K562 (cell line): ENCODE results near the gene ERF. TPM values are rescaled to one million over a fixed set of nuclear protein-coding genes. Genes with fewer than 3 reads are reported as not detected.
A peak's percentile ranks its signal among the peaks of the same experiment; 100 is the strongest.

Experiments used
- ATAC-seq: fragments of 200-7000 bp; cut with Tn5 transposase; 3 replicates; pipeline ENCODE4 v1.9.1; 2020; ENCODE audit warnings: moderate library complexity
- BruUV-seq: library from RNA; stranded (reverse); fragments of 400-500 nt; replicated peaks from 2 replicates; lab custom pipeline; 2021; lab: Mats Ljungman, UMichigan
- CTCF ChIA-PET: fragments of 300-600 bp; formaldehyde crosslinking; extraction: SDS; loops from one replicate; lab custom pipeline; 2021; ENCODE audit warnings: low intra/inter-chr PET ratio; lab: Yijun Ruan, JAX
- POLR2A ChIA-PET: fragments of 300-600, 350-650 bp; sonication (Branson Sonifier 250); formaldehyde crosslinking; extraction: SDS; loops from one replicate; lab custom pipeline; 2021; ENCODE audit warnings: antibody characterized with exemption, inconsistent platforms; lab: Yijun Ruan, JAX
- DNase-seq, 4 experiments: peaks; one replicate each; pipeline versions ENCODE4 v3.0.0 to v3.0.0-alpha.2; 2011 to 2018; ENCODE audit warnings: low spot score in 3 of 4, mixed read lengths in 3 of 4; ENCODE audit errors: extremely low read depth in 1 of 4
- FAIRE-seq: peaks from 2 replicates; lab custom pipeline; 2011; peaks lifted over from hg19 to GRCh38; lab: Jason Lieb, UNC
- H2AFZ ChIP-seq: 2 replicates; pipeline ENCODE4 v1.6.0; 2011; ENCODE audit warnings: low read depth, low read length, control low read depth, inconsistent platforms
- H3K27ac ChIP-seq: fragments of 200-600 bp; 3 replicates; pipeline ENCODE4 v1.8.0; 2011; ENCODE audit warnings: low read depth, mild to moderate bottlenecking, control low read depth, inconsistent platforms, low read length, moderate library complexity, mixed read lengths; ENCODE audit errors: extremely low read depth
- H3K27me3 ChIP-seq, 2 experiments: fragments of 300-600 bp in 1 of 2; 2 replicates in 1 of 2; 3 replicates in 1 of 2; pipeline versions ENCODE4 v1.6.0 to v1.8.0; 2011; ENCODE audit warnings: inconsistent platforms in 2 of 2, low read length in 2 of 2, mild to moderate bottlenecking in 1 of 2, mixed read lengths in 1 of 2, moderate library complexity in 1 of 2; ENCODE audit not compliant: control insufficient read depth in 2 of 2, insufficient read depth in 2 of 2
- H3K36me3 ChIP-seq: fragments of 300-600 bp; 3 replicates; pipeline ENCODE4 v1.8.0; 2011; ENCODE audit warnings: mild to moderate bottlenecking, low read length, inconsistent platforms; ENCODE audit not compliant: control insufficient read depth, insufficient read depth
- H3K4me1 ChIP-seq, 2 experiments: fragments of 200-600 bp in 1 of 2; replicated peaks in 1 of 2; 2 replicates in 1 of 2; 3 replicates in 1 of 2; pipeline versions ENCODE4 v1.5.1 to v1.8.0; 2011; ENCODE audit warnings: inconsistent platforms in 2 of 2, low read length in 2 of 2, mild to moderate bottlenecking in 1 of 2, mixed read lengths in 1 of 2, moderate library complexity in 1 of 2; ENCODE audit not compliant: control insufficient read depth in 2 of 2, insufficient read depth in 2 of 2
- H3K4me2 ChIP-seq: 2 replicates; pipeline ENCODE4 v1.6.1; 2011; ENCODE audit warnings: low read length, control low read depth, inconsistent platforms, mixed read lengths; ENCODE audit not compliant: insufficient read depth
- H3K4me3 ChIP-seq: fragments of 200-600 bp; sonication (generic), shearing (Covaris generic); 2 replicates; pipeline ENCODE4 v1.5.1; 2016; ENCODE audit warnings: control low read depth, inconsistent platforms
- H3K79me2 ChIP-seq: fragments of 200-600 bp; 3 replicates; pipeline ENCODE4 v1.8.0; 2011; ENCODE audit warnings: low read length, inconsistent platforms; ENCODE audit not compliant: control insufficient read depth, insufficient read depth
- H3K9ac ChIP-seq, 2 experiments: 2 replicates each; pipeline versions ENCODE4 v1.6.0 to v1.6.1; 2011; ENCODE audit warnings: low read depth in 2 of 2, low read length in 2 of 2, control low read depth in 1 of 2, inconsistent platforms in 1 of 2, mild to moderate bottlenecking in 1 of 2, mixed read lengths in 1 of 2; ENCODE audit not compliant: insufficient read depth in 1 of 2
- H3K9me1 ChIP-seq: one replicate; pipeline ENCODE4 v1.6.0; 2011; ENCODE audit warnings: inconsistent platforms, mild to moderate bottlenecking, low read length, moderate library complexity; ENCODE audit not compliant: control insufficient read depth, insufficient read depth
- H3K9me3 ChIP-seq: replicated peaks from 2 replicates; pipeline ENCODE4 v1.5.1; 2011; ENCODE audit warnings: low read depth, low read length, inconsistent platforms; ENCODE audit not compliant: control insufficient read depth, insufficient read depth
- H4K20me1 ChIP-seq: replicated peaks from 2 replicates; pipeline ENCODE4 v1.6.1; 2011; ENCODE audit warnings: low read length, inconsistent platforms, mixed read lengths; ENCODE audit not compliant: control insufficient read depth, insufficient read depth
- CBX3 ChIP-seq, 2 experiments: IDR thresholded peaks; 1 replicate in 1 of 2; 2 replicates in 1 of 2; pipeline ENCODE4 v1.6.1; 2012; ENCODE audit warnings: inconsistent platforms in 2 of 2, low read length in 2 of 2, borderline replicate concordance in 1 of 2, control low read depth in 1 of 2
- EGR1 ChIP-seq: fragments of 450-650 bp; conservative IDR thresholded peaks from 2 replicates; pipeline ENCODE4 v1.6.1; 2017; ENCODE audit warnings: mild to moderate bottlenecking
- FOS ChIP-seq: IDR thresholded peaks from 3 replicates; pipeline ENCODE4 v1.6.1; 2011; ENCODE audit not compliant: insufficient read length; ENCODE audit errors: extremely low read depth
- GTF2E2 ChIP-seq: fragments of 200-800 bp; sonication (Bioruptor generic); IDR thresholded peaks from 2 replicates; pipeline ENCODE4 v1.6.1; 2016; ENCODE audit warnings: missing genetic modification characterization, missing compliant biosample characterization
- HLTF ChIP-seq: fragments of 450-650 bp; IDR thresholded peaks from 2 replicates; pipeline ENCODE4 v1.6.1; 2016
- KAT7 ChIP-seq: sonication (generic); formaldehyde crosslinking; IDR thresholded peaks from 2 replicates; pipeline ENCODE4 v1.8.0; 2022; ENCODE audit warnings: missing genetic modification reagents, mild to moderate bottlenecking, borderline replicate concordance
- MEF2A ChIP-seq: IDR thresholded peaks from 2 replicates; pipeline ENCODE4 v1.6.1; 2011; ENCODE audit warnings: low read depth, mild to moderate bottlenecking, low read length, moderate library complexity; ENCODE audit not compliant: control insufficient read depth
- MLLT1 ChIP-seq, 2 experiments: fragments of 450-650 bp; IDR thresholded peaks; 2 replicates each; pipeline ENCODE4 v1.6.1; 2016
- NELFE ChIP-seq: IDR thresholded peaks from 2 replicates; pipeline ENCODE4 v1.6.1; 2011; ENCODE audit warnings: mild to moderate bottlenecking; ENCODE audit not compliant: insufficient read depth, insufficient read length
- NONO ChIP-seq, 2 experiments: fragments of 200-400 bp in 1 of 2; fragments of 450-650 bp in 1 of 2; formaldehyde crosslinking in 1 of 2; IDR thresholded peaks; 2 replicates each; pipeline ENCODE4 v1.6.1; 2017; ENCODE audit warnings: low read depth in 2 of 2, mild to moderate bottlenecking in 2 of 2, moderate library complexity in 2 of 2, low read length in 1 of 2
- NR3C1 ChIP-seq: sonication (generic); formaldehyde crosslinking; IDR thresholded peaks from 2 replicates; pipeline ENCODE4 v1.8.1; 2022; ENCODE audit warnings: missing genetic modification reagents
- RFX5 ChIP-seq: IDR thresholded peaks from 2 replicates; pipeline ENCODE4 v1.6.1; 2011; ENCODE audit warnings: low read depth, mild to moderate bottlenecking, improper control_type of control experiment, low read length
- RHOXF2B ChIP-seq: fragments of 250-450 bp; sonication (Bioruptor Pico); conservative IDR thresholded peaks from 2 replicates; pipeline ENCODE4 v1.5.1; 2021
- SAFB ChIP-seq: fragments of 200-400 bp; formaldehyde crosslinking; IDR thresholded peaks from 2 replicates; pipeline ENCODE4 v1.6.1; 2017; ENCODE audit warnings: low read depth, low read length, borderline replicate concordance
- ZFX ChIP-seq: sonication (generic); formaldehyde crosslinking; IDR thresholded peaks from 2 replicates; pipeline ENCODE4 v1.8.0; 2022; ENCODE audit warnings: mild to moderate bottlenecking, missing genetic modification reagents, moderate library complexity
- ZNF134 ChIP-seq: fragments of 250-450 bp; sonication (Bioruptor Pico); conservative IDR thresholded peaks from 2 replicates; pipeline ENCODE4 v1.4.0; 2020
- ZNF253 ChIP-seq: fragments of 250-450 bp; sonication (Bioruptor Pico); conservative IDR thresholded peaks from 2 replicates; pipeline ENCODE4 v1.6.1; 2021; ENCODE audit warnings: mild to moderate bottlenecking
- ZNF263 ChIP-seq: sonication (generic); formaldehyde crosslinking; IDR thresholded peaks from 2 replicates; pipeline ENCODE4 v1.8.0; 2022; ENCODE audit warnings: mild to moderate bottlenecking, missing genetic modification reagents, borderline replicate concordance
- ZNF785 ChIP-seq: fragments of 250-450 bp; sonication (Bioruptor Pico); IDR thresholded peaks from 2 replicates; pipeline ENCODE4 v1.4.0; 2020; ENCODE audit warnings: mild to moderate bottlenecking
- WGBS: fragments of 100-300 bp; shearing (Covaris generic); methylation state at CpG from one replicate; pipeline ENCODE4 v1.1.6; 2016; ENCODE audit warnings: low coverage, mixed read lengths; ENCODE audit not compliant: insufficient coverage; ENCODE audit errors: missing lambda C conversion rate; 5-methylcytosine and 5-hydroxymethylcytosine counted together
- in situ Hi-C: fragments of 300-500 bp; cut with MboI; formaldehyde crosslinking; loops from 4 replicates; pipeline ENCODE4 v1.15.0; 2018; ENCODE audit warnings: inconsistent platforms, mixed read lengths
- intact Hi-C: fragments of 100-400 bp; cut with micrococcal nuclease; formaldehyde crosslinking; loops from 2 replicates; pipeline ENCODE4 v1.14.2; 2022
- polyA plus RNA-seq, 8 experiments: library from polyadenylated mRNA; depleted of rRNA in 4 of 8; stranded (reverse) in 5 of 8; unstranded in 3 of 8; fragments of >200 nt; fragmentation: Nextera tagmentation in 2 of 8; fragmentation: Illumina TruSeq in 1 of 8; extraction: Ambion mirVana in 2 of 8; extraction: Trizol in 1 of 8; gene quantifications; 2 replicates each; pipeline versions ENCODE4 v1.2.1 to v1.2.3, GENCODE V29; 2011 to 2014; ENCODE audit warnings: inconsistent platforms in 1 of 8, missing spikeins in 1 of 8
- total RNA-seq, 7 experiments: library from RNA; depleted of rRNA in 6 of 7; stranded (reverse); fragments of >200 nt in 6 of 7; fragmentation: Illumina TruSeq in 2 of 7; extraction: Trizol in 2 of 7; gene quantifications; 2 replicates each; pipeline versions ENCODE4 v1.2.1 to v1.2.3, GENCODE V29; 2011 to 2021; ENCODE audit warnings: low replicate concordance in 1 of 7
- TF ChIP-seq, protein P1 (sequence below): fragments of 250-450 bp; sonication (Bioruptor Pico); IDR thresholded peaks from 2 replicates; pipeline ENCODE4 v1.4.0; 2020; ENCODE audit warnings: mild to moderate bottlenecking, moderate library complexity

The ERF gene
- total and polyA plus RNA-seq, 9 of the 15 experiments (the other 6 are each of a cell fraction or from before 2014, with no cell fraction given) = 0.03 to 75.4 (median 27.0) TPM

GRCh38 chr19:42280815-42281145 lies 25.9 kb upstream of the ERF start:
- Histone ChIP-seq H3K36me3 (peaks cover 15% of the 10 kb centered on the region; the same call in 2 of the 3 replicates), H3K27me3 (no peaks in the 10 kb centered on the region; a peak in 1 of 5 replicates), H3K4me1 (peaks cover 43 to 70% of the 10 kb centered on the region in 2 experiments), H3K9me3 (no peaks in the 10 kb centered on the region), H3K4me3 (peak overlapping the region; percentile 93), H3K4me2 (peak overlapping the region; percentile 97; the same call in 1 of the 2 replicates), H3K79me2 (peaks cover 60% of the 10 kb centered on the region), H3K27ac (peak overlapping the region; percentile 69), H3K9me1 (no peaks in the 10 kb centered on the region), H3K9ac (peak overlapping the region; percentile 79 to 90; a peak in 3 of 4 replicates), H4K20me1 (0 out of 2 replicates have a peak, but pooled peaks cover 8% of the 10 kb centered on the region), H2AFZ (peak overlapping the region; percentile 90; the same call in 1 of the 2 replicates)
- in situ Hi-C loops (no loop called here), intact Hi-C loops (no loop called here)
- CTCF ChIA-PET = interaction anchor here (1.6 to 2.4 kb wide), 2 partner anchors 35 to 147 kb away, joined by 7 to 24 read pairs; no protein-coding TSS in a partner anchor
- whole genome bisulfite sequencing = 2% methylated on average over 11 of the region's 20 CpGs
- no peak; the same call in 2 of the 3 replicates for ATAC-seq
- no peak for FAIRE-seq
- peak in 3 of 4 experiments; percentile 51 to 69 (median 67) for DNase-seq
- POLR2A ChIA-PET = interaction anchor here (2.8 to 3.6 kb wide), 2 partner anchors 11 to 41 kb away, joined by 10 to 16 read pairs; partner anchors contain the start of gene CIC
- BruUV-seq = no TSS peak
- TF ChIP-seq ZFX (0 out of 2 replicates have a peak, but pooled peaks have one; percentile 8), HLTF (no peak), ZNF134 (CRISPR knock-in tag) (no peak), NR3C1 (CRISPR knock-in tag) (no peak), CBX3 (IDR thresholded peaks at IDR 0.05; ENCODE audit: borderline replicate concordance in 1 of 2, low read length in 2 of 2) (no peak), FOS (no peak), MLLT1 (IDR thresholded peaks at IDR 0.05) (no peak), ZNF263 (CRISPR knock-in tag) (no peak), KAT7 (0 out of 2 replicates have a peak, but pooled peaks have one; percentile 15), MEF2A (peak; percentile 72; the same call in 1 of the 2 replicates), RHOXF2B (CRISPR knock-in tag) (no peak), GTF2E2 (no peak), ZNF785 (CRISPR knock-in tag) (no peak), NONO (IDR thresholded peaks at IDR 0.05; ENCODE audit: low read depth in 2 of 2, low read length in 1 of 2) (no peak), SAFB (0 out of 2 replicates have a peak, but pooled peaks have one; percentile 0), NELFE (no peak), EGR1 (peak; percentile 89), RFX5 (no peak), ZNF253 (CRISPR knock-in tag) (no peak)
- TF ChIP-seq, protein P1, sequence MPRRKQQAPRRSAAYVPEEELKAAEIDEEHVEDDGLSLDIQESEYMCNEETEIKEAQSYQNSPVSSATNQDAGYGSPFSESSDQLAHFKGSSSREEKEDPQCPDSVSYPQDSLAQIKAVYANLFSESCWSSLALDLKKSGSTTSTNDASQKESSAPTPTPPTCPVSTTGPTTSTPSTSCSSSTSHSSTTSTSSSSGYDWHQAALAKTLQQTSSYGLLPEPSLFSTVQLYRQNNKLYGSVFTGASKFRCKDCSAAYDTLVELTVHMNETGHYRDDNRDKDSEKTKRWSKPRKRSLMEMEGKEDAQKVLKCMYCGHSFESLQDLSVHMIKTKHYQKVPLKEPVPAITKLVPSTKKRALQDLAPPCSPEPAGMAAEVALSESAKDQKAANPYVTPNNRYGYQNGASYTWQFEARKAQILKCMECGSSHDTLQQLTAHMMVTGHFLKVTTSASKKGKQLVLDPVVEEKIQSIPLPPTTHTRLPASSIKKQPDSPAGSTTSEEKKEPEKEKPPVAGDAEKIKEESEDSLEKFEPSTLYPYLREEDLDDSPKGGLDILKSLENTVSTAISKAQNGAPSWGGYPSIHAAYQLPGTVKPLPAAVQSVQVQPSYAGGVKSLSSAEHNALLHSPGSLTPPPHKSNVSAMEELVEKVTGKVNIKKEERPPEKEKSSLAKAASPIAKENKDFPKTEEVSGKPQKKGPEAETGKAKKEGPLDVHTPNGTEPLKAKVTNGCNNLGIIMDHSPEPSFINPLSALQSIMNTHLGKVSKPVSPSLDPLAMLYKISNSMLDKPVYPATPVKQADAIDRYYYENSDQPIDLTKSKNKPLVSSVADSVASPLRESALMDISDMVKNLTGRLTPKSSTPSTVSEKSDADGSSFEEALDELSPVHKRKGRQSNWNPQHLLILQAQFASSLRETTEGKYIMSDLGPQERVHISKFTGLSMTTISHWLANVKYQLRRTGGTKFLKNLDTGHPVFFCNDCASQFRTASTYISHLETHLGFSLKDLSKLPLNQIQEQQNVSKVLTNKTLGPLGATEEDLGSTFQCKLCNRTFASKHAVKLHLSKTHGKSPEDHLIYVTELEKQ (CRISPR knock-in tag) = no peak
